Kidney glomerular epithelial cell (primary cell): ENCODE measurements around the gene NAA50.

ENCODE experiments used
- DNase-seq: peaks from one replicate; lab custom pipeline; 2025; lab: John Stamatoyannopoulos, UW

The NAA50 gene

DNA sequence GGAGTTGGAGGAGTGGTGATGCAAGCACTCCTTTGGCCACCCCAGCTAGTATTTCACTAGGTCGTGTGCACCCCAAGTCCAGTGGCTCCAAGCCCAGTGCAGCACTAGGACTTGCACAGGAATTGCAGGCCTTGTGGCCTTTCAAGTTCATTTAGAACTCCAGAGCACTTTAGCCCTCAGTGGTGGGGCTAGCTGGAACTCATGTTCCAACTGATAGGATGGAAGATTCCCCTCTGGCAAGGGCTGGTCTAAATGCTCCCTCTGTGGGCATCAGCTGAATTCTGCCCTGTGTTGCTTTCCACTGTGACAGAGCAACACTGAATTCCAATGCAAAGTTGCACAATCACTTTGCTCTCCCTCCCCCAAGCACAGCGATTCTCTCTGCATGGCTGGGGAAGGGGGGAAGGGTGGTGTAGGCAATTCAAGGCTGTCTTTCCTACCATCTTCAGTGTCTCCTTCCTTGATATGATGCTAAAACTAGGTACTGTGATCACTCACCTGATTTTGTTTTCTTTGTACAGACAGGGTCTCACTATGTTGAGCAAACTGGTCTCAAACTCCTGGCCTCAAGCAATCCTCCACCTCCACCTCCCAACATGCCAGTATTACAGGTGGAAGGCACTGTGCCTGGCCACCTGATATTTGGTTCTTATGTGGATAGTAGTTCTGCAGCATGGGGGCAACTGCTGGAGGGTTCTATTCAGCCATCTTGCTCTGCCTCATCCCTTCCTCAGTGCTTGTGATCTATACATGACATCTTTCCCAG is 59.9 kb downstream of the NAA50 start:
- DNase-seq, result peak; percentile 58

DNA sequence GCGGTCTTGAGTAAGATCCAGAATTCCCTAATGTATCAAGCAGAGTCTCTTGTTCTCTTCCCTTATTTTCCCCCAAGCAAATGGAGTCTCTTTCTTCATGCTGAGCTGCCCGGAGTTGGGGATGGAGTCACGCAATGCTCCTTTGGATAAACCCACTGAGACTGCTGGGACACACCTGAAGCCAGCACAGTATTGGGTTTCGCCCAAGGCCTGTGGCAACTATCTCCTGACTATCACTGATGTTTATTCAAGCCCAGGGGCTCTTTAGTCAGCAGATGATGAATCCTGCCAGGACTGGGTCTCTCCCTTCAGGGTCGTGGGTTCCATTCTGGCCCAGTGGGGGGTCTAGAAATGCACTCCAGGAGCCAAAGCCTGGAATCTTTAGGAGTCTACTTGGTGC is 60.9 kb downstream of the NAA50 start:
- DNase-seq, result no peak

DNA sequence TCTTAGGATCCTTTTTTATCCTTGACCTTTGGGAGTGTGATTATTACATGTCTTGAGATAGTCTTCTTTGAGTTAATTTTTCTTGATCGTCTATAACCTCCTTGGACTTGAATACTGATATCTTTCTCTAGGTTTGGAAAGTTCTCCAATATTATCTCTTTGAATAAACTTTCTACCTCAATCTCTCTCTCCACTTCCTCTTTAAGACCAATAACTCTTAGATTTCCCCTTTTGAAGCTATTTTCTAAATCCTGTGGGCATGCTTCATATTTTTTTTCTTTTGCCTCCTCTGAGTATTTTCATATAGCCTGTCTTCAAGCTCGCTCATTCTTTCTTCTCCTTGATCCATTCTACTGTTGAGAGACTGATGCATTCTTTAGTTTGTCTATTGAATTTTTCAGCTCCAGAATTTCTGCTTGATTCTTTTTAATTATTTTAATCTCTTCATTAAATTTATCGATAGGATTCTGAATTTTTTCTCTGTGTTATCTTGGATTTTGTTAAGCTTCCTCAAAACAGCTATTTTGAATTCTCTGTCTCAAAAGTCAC is 61.7 kb downstream of the NAA50 start:
- DNase-seq, result no peak

DNA sequence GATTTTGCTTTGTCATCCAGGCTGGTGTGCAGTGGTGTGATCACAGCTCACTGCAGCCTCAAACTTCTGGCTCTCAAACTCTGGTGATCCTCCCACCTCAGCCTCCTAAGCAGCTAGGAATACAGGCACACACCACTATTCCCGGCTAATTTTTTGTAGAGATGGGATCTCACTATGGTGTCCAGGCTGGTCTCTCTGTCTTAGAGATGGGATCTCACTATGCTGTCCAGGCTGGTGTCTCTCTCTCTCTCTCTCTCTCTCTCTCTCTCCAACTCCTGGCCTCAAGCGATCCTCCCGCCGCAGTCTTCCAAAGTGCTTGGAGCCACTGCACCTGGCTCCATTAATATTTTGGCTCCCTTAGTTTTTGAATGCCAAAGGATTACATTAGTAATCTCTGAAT is 67.3 kb downstream of the NAA50 start:
- no peak for DNase-seq

DNA sequence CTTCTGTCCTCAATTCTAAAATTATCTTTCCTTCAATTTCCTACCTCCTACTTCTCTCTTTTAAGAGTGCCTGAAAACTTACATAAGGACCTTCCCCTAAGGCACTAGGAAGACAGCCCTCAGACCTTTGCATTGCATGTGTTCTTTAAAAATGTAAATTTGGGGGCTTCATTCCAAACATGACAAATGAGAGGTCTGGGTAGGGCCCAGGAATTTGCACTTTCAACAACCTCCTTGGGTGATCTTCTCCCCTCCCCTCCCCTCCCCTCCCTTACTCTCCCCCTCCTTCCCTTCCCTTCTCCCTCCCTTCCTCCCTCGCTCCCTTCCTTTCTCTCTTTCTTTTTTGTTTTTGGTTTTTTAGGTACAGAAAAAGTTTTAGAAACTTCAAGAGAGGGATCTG is 68.3 kb downstream of the NAA50 start:
- no peak for DNase-seq

- no peak for DNase-seq
These were observed 69.8 kb downstream of the NAA50 start for GRCh38 chr3:113676261-113676660.

DNA sequence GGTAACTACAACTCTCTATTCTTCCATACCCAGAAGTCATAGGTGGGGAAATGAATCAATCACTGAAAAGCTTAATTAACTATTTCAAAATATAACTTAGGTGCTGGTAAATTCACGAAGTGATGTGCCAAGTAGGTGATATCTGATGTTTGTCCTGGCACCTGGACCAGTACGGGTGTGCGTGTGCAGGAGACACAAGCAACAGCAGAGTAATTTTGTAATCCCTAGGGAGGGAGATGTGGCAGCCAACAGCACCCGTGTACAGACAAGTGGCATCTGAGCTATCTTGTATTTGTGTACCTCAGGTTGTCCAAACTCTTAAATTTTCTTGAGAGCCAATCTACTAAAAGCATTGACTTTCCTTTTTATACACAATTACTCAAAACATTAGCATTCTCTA is 72.5 kb downstream of the NAA50 start:
- DNase-seq, result no peak

GRCh38 chr3:113668015-113668414 is 78.0 kb downstream of the NAA50 start:
- DNase-seq, result peak; percentile 3
